NOMO-1 (cell line): Measurements from ENCODE around the gene TMEM181.
"Not testable (repeated sequence)": the region's sequence is repeated elsewhere in the genome, so short reads cannot be mapped to it uniquely, and the experiment has no call there.

Source experiments
- DNase-seq, 2 experiments: peaks; one replicate each; lab custom pipeline; 2025; ENCODE audit not compliant: unreplicated experiment in 2 of 2; lab: John Stamatoyannopoulos, UW

Gene TMEM181

DNA sequence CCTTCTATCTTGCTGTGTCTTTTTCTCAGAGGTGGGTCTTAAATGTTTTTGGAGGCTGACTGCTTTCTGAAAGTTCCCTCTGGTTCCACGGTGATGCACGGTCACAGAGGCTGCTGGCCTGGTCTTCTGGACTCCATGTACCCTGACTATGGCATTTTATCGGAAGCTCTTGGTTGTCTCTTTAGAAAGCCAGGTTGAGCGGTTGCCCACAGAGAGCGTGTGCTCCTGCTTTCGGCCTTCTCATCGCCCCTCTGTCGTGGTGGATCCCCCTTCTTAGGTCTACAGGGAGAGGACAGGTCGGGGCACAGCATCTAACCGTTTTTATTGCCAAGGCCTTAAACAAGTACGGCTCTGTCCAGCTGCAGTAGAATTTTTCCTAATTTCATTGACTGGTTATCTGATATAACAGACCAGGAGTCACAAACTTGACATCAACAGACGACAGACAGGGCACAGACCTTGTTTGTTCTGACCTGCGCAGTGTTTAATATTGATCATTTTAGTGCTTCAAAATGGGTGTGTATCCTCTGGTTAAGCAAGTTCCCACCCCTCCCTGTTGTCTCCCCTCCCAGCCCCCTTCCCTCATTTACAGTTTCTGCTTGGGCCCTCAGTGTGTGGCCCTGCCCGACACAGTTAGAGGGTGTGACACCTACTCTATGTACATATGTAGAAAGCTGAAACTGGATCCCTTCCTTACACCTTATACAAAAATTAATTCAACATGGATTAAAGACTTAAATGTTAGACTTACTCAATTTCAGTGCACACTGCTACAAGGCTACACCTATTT is 114.6 kb downstream of the TMEM181 start:
- no peak for DNase-seq

- not testable (repeated sequence) for DNase-seq
These were observed 117.2 kb downstream of the TMEM181 start for GRCh38 chr6:158677094-158677493.

DNA sequence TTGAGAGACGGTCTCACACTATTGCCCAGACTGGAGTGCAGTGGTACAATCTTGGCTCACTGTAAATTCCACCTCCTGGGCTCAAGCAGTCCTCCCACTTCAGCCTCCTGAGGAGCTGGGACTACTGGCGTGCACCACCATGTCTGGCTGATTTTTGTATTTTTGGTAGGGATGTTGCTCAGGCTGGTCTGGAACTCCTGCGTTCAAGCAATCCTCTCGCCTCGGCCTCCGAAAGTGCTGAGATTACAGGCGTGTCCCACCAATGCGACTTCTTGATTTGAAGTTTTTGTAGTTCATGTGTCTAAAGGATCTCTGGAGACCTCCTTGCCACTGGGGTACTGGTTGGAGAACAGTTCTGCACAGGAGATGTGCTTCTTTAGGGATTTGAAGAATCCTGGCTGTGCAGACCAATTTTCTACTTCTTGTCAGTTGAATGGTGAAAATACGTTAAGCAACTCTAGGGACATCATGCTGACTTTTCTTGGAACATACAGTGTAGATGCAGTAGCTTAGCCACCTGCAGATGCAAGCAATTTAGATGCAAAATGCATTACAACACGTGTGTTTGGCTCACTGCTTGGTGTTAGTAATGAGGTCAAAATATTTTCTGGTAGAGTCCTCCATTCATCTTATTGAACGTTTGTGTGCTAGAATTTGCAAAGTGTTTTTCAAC is 118.2 kb downstream of the TMEM181 start:
- no peak for DNase-seq

GRCh38 chr6:158680015-158680414 is 120.1 kb downstream of the TMEM181 start:
- no peak for DNase-seq

- no peak for DNase-seq
These were observed 120.6 kb downstream of the TMEM181 start for GRCh38 chr6:158680481-158680880.

- no peak for DNase-seq
These were observed 124.4 kb downstream of the TMEM181 start for GRCh38 chr6:158684311-158684710.

- no peak for DNase-seq
These were observed 124.9 kb downstream of the TMEM181 start for GRCh38 chr6:158684745-158685324.
